HG03432 (cell line): ENCODE measurements around the gene ITPRID2.
"Not testable (repeated sequence)": the region's sequence is repeated elsewhere in the genome, so short reads cannot be mapped to it uniquely, and the experiment has no call there.

ENCODE experiments used
- ATAC-seq: cut with Tn5 transposase; IDR thresholded peaks from one replicate; pipeline ENCODE4 v1.9.1; 2021; ENCODE audit warnings: mild to moderate bottlenecking, moderate library complexity; ENCODE audit not compliant: unreplicated experiment

ITPRID2 gene

DNA sequence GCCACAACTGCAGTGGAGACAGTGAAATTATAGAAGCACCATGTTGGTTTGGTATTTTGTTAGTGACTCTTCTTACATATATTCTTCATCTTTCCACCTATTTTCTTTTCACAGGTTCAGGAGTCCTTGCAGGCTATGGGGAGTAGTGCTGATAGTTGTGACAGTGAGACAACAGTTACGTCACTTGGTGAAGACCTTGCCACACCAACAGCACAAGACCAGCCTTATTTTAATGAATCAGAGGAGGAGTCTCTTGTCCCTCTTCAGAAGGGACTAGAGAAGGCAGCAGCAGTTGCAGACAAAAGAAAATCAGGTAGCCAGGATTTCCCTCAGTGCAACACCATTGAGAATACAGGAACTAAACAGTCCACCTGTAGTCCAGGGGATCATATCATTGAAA is 23.6 kb downstream of the ITPRID2 start:
- ATAC-seq = no peak

DNA sequence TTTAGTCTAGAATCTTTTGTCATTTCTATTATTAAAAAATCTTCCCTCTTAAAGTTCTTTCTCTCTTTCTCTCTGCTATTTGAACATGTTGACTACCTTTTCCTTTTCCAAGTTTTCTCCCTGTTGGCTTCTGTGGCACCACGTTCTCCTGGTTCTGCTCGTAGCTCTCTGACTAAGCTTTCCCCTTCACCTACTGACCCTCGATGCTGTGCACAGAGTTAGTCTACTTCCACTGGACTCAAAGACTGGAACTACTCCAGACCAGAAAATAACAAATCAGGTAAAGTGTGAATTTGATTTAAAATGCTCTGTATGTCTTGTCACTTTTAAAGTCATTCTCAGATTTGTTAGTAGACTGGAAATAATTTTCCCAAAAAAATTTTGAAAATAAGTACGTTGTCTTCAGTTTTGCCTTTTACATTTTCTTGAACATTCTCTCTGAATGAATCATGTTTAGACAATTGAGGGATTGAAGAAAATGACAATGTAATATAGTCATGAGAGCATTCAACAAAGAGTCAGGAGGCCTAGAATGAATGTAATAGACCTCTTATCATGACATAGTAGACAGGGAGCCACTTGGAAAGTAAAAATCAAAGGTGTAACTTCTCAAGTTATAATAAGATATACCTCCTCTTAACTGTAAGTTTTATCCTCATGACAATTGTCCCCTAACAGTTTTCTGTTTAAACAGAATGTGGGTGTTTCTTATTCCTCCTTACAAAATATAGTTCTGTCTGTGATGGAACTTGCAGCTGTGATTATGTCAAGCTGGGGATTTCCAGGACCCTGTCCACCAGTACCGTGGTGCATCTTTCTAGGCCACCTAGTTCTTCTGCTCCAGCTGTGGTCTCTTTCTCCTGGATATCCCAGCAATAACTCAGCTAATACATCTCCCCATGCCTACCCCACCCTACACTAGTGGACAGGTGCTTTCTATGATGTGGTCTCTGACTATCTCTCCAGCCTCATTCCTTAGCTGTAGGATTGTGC is 25.5 kb downstream of the ITPRID2 start:
- ATAC-seq = no peak

DNA sequence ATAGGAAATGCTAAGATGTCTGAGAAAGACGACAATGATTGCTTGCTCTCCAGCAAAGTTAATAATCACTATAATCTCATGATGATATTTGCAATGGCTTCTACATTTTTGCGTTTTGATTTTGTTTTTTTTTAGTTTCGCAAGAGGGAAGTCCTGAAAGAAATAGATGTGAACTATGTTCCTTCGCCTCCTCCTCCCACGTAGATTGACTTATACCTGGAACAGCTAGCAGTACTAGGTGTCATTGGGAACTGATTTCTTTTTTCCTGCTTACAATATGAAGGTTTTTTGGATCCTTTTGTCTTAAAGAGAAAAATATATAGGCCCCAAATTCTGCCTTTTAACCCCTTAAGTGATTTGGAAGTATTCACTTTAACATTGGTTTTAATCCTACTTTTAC is 26.7 kb downstream of the ITPRID2 start:
- ATAC-seq = no peak

DNA sequence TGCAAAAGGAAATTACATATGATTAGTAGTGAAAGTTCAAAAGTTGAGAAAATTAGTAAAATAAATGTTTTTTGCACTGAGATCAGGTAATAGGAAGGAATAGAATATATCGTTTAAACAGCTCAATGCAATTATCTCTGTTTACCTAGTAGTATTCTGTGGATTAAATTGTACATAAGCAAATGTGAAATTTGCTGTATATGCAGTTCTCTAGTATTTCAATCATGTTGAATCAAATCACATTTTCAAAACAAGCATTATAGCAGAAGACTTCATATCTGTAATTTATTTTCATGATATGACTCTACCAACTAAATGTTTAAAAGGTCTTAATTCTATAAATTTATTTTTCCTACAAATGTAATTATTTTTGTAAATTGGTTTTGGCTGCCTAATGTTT is 31.6 kb downstream of the ITPRID2 start:
- ATAC-seq = no peak

DNA sequence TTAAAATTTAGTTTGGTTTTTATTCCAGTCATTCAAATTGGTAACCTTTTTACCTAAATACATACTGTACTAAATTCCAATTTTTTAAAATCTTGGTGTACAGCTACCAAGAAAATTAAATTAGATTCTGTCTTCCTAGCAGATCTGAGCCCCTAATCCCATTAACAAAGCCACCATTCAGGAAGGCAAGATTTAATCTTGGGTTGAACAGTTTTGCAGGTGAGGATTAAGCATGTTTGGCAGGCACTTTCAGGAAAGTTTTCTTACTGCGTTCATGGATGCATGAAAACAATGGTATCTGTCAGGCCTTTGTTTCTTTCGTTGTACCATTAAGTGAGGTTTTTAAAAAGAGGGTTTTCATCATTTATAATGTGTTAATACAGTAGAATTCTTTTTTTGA is 32.8 kb downstream of the ITPRID2 start:
- no peak for ATAC-seq

DNA sequence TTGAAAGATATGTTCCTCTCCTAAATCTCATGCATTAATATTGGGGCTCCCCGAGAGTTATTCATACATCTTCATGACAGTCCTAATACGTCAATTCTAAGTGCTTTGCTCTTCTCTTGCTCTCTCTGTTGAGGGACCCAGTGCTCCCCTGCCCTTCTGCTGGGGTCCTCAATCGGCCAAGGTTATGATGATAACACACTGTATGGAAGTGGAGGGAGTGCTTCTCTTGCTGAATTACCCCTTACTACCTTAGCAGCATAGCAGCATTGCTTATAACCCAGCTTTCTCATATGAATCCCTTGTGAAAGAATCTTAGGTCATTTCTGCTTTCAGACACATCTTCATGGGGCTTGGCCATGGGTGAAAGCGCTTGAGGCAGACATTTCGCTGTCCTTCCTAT is 43.2 kb downstream of the ITPRID2 start:
- no peak for ATAC-seq

DNA sequence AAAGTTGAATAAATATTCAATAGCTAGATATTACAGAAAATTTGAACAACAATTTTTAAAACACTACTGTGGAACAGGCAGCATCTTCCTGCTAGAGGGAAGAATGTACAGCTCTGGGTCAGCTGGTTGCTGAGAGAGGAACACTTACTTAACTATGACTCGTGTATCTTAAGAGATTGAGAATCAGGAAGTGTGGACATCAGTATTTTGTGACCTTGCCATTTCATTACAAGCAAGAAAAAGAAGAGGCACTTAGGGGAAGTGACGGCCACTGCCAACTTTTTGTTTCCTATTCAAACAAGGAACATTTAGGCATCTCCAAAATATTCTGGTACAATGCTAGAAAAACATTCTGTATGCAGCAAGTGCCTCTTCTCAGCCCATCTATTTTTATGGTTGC is 45.9 kb downstream of the ITPRID2 start:
- no peak for ATAC-seq

DNA sequence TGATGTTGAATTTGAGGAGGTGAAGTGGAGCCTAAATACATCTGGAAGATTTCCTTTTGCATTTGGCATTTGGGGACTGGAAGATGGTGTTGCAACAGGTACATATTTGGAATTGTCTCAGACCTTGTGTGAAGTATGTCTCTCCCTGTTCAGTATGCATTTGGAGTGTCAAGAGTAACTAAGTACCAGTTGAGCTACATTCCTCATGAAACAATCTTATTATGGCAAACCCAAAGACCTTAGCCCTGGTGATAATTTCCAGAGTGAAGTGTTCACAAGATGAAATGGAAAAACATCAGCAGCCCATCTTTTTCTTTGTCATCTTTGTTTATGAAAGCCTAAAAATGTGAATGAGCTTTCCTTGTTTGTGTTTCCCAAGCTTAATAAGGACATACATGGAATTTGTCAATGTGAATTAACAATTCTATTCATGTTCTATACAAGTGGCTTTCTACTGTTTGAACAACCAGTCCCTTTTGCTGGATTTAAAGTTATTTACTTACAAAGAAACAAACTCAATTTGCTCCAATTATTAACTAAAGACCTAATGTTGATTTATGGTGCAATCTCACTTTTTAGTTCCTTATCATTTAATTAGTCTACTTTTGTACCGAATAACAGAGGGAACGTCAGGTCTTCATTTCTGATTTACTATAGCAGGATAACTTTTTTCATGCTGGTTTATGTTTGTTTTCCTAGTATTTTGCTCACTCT is 52.0 kb downstream of the ITPRID2 start:
- ATAC-seq = no peak

DNA sequence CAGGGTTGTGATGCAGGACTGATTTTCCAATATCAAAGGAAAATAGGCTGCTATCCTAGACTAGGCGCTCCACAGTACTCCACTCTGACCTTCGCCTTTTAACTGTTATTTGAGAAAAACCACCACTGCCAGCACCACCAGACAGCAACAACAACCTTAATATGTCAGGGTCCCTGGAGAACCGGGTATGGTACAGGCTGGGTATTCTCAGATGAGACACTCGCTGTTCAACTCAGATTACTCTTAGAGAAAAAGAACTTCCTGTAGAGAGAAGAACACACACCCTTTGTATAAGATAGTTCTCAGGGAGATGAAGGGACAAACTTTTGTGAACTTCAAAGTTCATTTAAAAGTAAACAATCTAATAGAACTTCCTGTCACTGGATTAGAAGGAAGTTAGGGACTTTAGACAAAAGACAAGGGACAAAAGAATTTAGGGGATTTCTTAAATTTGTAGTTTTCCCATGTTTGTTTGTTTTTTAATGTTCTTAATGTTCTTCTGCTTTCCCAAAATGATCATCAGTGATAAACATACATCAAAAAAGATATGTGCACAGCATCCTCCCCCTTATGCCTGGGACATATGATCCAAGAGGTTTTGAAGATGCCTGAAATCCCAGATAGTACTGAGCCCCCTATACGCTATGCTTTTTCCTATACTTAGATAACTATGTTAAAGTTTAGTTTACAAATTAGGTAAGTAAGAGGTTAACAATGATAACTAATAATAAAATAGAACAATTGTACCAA is 52.8 kb downstream of the ITPRID2 start:
- ATAC-seq = no peak

DNA sequence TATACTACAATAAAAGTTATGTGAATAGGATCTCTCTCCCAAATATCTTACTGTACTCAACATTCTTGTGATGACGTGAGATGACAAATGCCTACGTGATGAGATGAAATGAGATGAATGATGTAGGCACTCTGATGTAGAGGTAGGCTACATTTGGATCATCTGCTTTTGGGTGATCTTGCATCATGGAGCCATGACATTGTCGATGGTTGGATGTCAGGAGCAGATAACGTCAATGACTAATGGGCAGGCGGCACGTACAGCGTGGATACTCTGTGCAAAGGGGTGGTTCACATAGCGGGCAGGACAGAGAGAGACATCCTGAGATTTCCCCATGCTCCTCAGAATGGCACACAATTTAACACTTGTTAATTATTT is 53.4 kb downstream of the ITPRID2 start:
- no peak for ATAC-seq

DNA sequence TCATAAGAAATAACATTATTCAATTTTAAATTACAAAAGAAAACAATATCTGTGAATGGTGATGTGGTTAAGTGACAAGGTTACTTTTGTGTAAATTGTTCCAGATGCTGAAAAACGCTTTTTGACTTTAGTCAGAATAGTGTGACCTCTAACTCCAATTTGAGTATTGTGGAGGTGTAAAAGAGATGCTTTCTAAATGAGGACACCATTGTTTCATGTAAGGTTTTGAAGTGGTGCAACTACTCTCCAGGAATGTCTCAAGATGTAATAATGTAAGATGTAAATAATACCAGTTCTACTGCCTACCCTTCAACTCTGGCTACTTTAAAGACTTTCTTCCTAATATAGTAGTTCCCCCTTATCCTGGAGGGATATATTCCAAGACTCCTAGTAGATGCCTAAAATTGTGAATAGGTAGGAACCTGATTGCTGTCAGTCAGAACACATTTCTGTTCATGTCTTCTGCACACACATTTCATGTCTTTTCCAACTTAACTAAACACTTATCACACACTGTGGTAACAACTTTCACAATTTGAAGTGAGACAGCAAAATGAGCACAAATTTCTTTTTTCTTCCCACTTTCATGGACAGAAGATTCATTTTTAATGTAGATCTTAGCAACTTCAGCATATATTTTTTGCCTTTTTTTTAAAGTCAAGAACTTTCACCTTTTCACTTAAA is 55.1 kb downstream of the ITPRID2 start:
- ATAC-seq = no peak

DNA sequence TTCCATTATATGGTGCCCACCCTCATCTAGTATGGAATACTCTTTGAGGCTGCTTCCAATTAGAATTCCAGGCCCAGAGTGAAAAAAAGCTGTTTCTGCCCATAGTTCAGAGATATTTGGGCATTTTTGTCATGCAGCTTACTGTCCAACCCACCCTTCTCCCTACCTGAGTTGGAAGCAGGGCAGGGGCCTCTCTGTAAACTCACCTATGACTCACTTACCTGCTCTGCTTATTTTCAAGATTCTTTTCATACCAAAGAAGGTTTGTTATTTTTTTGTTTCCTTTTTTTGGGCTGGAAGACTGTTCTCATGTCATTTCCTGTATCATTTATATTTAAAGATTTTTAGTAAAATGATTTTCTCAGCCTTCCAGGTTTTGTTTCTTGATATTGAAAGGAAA is 55.7 kb downstream of the ITPRID2 start:
- ATAC-seq = no peak

DNA sequence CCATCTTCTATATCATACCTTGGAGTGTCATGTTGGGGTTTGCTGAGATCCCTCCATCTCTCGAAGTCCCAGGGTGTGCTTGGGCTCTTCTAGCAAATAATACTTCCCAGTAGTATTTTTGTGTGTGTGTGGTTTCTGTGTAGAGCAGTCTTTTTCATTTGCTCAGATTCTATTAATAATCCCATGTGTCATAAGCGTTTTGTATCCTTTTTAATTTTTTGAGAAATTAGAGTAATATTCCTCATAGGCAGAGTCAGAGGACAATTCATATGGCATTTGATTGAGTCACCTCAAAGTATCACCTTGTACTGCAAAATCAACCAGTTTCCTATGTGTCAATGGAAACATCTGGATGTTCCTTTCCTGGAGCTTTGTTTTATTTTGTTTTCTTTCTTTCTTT is 56.7 kb downstream of the ITPRID2 start:
- no peak for ATAC-seq

DNA sequence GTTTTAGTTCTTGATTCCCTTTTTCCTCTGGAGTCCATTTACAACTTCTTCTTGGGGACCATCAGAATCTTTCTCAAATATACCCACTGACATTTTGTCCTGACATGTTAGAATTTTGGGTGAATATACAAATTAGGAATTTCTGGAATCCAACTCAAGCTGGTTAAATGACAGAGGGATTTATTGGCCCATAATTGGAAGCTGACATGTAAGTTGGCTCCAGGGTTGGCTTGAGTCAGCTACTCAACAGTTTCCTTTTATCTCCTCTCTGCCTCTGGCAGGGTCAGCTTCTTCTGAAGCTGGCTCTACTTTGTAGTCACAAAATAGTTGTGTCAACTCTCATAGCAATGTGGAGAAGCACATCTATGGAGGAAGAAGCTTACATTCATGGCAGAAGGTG is 57.5 kb downstream of the ITPRID2 start:
- no peak for ATAC-seq

DNA sequence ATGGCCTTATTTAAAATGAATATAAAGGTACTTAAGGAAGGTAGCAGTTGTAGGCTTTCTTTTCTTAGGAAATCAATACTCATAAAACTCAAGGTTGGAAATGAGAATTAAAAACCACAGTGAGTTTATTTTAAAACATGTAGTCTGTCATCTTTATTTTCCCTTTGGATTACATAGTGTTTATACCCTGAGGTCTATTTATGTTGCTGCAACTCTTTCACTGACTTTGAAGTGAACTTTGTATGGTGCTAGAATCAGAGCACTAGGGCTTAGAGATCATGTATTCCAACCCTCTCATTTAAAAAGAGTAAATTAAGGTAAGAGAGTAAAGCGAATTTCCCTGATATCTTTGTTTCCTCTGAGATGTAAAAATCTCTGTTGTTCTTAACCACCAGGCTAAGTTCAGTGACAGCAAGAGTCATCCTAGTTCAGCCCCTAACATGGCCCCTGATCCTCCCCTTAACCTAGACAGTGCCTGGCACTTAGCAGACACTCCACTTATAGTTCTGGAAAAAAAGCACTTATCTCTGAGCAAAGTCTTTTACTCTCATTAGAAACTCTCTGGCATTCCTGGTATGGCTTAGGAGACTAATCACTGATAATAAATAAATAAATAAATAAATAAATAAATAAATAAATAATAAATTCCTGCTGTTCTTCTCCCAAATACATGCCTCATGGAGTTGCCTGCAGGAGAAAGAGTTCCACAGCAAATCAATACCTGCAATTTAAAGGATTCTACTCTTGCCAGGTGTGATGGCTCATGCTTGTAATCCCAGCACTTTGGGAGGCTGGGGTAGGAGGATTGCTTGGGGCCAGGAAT is 61.1 kb downstream of the ITPRID2 start:
- no peak for ATAC-seq

DNA sequence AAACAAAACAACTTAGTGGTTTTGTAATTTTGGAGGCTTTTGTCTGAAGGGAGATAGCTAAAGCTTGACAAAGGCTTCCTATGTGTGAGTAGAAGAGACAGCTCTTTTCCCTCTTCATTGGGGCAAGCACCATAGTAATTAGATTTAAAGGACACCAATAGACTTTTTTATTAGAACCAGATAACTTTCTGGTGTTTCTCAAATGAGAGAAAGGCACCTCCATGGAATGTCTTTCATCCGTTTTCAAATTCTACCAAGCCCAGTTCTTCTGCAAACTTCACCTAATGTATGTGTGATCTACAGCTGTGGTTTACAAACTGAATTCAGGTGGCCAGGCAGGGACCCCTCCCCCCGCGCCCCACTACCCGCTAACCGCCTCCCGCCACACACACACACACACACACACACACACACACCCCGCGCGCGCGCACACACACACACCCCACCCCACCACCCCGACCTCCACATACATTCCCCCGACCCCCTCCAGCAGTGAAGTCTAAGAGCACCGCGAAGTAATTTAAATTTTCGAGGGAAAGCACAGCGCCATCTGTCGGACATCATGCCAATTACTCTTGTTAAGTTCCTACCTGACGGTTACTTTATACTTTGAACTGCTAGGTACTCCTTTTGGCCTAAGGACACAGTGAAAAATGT is 62.5 kb downstream of the ITPRID2 start:
- ATAC-seq = peak; percentile 79

DNA sequence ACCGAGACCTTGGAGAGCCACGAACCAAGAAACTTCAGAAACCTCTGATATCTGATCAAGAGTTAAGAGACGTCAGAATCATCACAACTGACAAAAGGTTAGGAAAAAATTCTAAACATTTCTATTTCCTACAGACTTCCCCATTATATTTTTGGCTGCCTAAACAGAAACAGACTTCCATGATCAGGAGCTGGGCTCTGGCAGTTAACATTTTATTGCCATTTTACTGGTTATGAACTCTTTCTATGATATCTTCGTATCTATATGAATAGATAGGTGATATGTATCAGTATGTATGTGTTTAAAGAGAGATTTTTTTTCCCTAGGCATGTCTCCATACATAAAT is 63.0 kb downstream of the ITPRID2 start:
- ATAC-seq = peak; percentile 7

DNA sequence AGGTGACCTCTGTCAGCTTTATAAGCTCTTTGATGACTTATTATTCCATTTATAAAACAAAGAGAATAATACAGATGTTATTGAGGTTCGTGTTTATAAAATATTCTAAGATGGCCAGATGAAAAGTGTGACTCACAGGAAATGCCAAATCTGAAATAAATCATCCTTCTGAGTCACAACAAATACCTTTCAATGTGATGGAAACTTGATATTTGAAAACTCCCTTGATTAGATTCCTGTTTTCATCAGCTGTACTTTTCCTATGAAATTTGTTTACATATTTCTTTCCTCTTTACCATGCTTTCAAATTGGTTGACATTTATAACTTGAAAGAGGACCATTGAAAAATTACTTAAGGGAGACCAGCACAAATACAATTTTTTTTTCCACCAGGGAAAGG is 63.5 kb downstream of the ITPRID2 start:
- no peak for ATAC-seq

DNA sequence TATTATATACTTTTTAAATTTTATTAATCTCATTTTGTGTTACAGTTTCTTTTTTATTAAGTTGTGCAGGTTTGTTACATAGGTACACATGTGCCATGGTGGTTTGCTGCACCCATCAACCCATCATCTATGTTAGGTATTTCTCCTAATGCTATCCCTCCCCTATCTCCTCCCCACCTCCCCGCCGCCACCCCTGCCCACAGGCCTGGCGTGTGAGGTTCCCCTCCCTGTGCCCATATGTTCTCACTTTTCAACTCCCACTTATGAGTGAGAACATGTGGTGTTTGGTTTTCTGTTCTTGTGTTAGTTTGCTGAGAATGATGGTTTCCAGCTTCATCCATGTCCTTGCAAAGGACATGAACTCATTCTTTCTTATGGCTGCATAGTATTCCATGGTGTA is 64.3 kb downstream of the ITPRID2 start:
- not testable (repeated sequence) for ATAC-seq

DNA sequence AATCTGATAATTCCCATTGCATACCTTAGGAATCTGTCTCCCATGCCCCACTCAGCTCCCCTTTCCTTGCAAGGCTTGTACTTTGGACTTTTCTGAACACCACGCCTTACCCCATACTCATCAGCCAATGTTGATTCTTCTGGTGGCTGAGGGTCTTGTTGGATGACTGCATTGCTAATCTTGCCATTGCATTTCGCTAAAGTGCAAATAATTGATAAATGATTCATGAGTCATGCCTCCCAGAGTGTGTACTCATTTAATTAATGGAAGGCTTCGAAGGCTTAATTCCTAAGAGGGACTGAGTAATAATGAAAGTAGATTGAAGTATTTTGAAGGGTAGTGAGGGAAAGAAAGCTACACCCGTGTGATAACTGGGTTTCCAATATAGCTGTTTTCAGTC is 66.1 kb downstream of the ITPRID2 start:
- ATAC-seq = no peak
